Neural crest cell (in vitro differentiated cells): ENCODE measurements around the gene FOXRED1. TPM values are rescaled to one million over a fixed set of nuclear protein-coding genes. Genes with fewer than 3 reads are reported as not detected.
A peak's percentile ranks its signal among the peaks of the same experiment; 100 is the strongest.

Experiments
- DNase-seq: peaks from one replicate; pipeline ENCODE4 v3.0.0; 2021; ENCODE audit warnings: low read depth, mixed read lengths, low spot score
- H3K27ac Mint-ChIP-seq: one replicate; pipeline ENCODE4 v1.8.0; 2021; ENCODE audit warnings: mild to moderate bottlenecking, mixed read lengths; ENCODE audit not compliant: unreplicated experiment
- H3K27me3 Mint-ChIP-seq: 2 replicates; pipeline ENCODE4 v1.8.0; 2021; ENCODE audit warnings: low read depth, mild to moderate bottlenecking, mixed read lengths
- H3K36me3 Mint-ChIP-seq: 2 replicates; pipeline ENCODE4 v1.8.0; 2021; ENCODE audit warnings: low read depth, mild to moderate bottlenecking, mixed read lengths
- H3K4me1 Mint-ChIP-seq: 2 replicates; pipeline ENCODE4 v1.8.0; 2021; ENCODE audit warnings: mixed read lengths
- H3K4me3 Mint-ChIP-seq: one replicate; pipeline ENCODE4 v1.8.0; 2021; ENCODE audit warnings: mild to moderate bottlenecking, mixed read lengths
- H3K9me3 Mint-ChIP-seq: 2 replicates; pipeline ENCODE4 v1.8.0; 2021; ENCODE audit warnings: mixed read lengths
- CTCF ChIP-seq: fragments of 200-600 bp; sonication (generic); conservative IDR thresholded peaks from 2 replicates; pipeline ENCODE4 v1.5.0; 2021; ENCODE audit warnings: antibody characterized with exemption, mild to moderate bottlenecking
- total RNA-seq: library from RNA; stranded (reverse); gene quantifications from 2 replicates; pipeline ENCODE4 v1.2.1, GENCODE V29; 2021

FOXRED1 gene
- total RNA-seq, 1 donor from 2014 or later = 55.0 TPM

- H3K27me3 Mint-ChIP-seq = no peaks in the 10 kb centered on the region
- H3K4me3 Mint-ChIP-seq = no peak overlapping the region
- no peaks in the 10 kb centered on the region for H3K9me3 Mint-ChIP-seq
- DNase-seq = no peak
- H3K27ac Mint-ChIP-seq = no peak overlapping the region
- peaks cover 12% of the 10 kb centered on the region for H3K36me3 Mint-ChIP-seq
- H3K4me1 Mint-ChIP-seq = peaks cover 27% of the 10 kb centered on the region
- no peak for TF ChIP-seq CTCF
Observed at GRCh38 chr11:126319374-126319740, 50.4 kb downstream of the FOXRED1 start.

DNA sequence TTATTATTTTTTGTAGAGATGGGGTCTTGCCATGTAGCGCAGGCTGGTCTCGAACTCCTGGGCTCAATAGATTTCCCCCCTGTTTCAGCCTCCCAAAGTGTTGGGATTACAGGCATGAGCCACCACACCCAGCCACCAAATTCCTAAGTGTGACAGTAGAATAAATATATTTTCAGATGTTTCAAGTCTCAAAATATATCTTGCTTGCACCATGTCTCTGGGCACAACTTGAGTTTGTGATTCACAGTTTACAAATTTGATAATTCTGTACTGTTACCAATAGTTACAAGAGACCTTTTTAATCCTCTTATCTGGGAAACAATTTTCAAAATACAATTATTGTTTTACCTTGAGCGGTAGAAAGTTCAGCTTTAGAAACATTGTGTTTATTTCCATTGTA, 54.0 kb downstream of the FOXRED1 start:
- no peak overlapping the region for H3K27ac Mint-ChIP-seq
- peaks cover 27% of the 10 kb centered on the region for H3K4me1 Mint-ChIP-seq
- DNase-seq = no peak
- H3K27me3 Mint-ChIP-seq = no peaks in the 10 kb centered on the region
- no peak overlapping the region for H3K4me3 Mint-ChIP-seq
- H3K36me3 Mint-ChIP-seq = no peaks in the 10 kb centered on the region
- TF ChIP-seq CTCF = no peak
- H3K9me3 Mint-ChIP-seq = no peaks in the 10 kb centered on the region

GRCh38 chr11:126327281-126328000, 58.5 kb downstream of the FOXRED1 start:
- TF ChIP-seq CTCF = no peak
- Mint-ChIP-seq H3K27me3 (no peaks in the 10 kb centered on the region), H3K27ac (peak overlapping the region; percentile 87), H3K4me3 (no peak overlapping the region), H3K9me3 (no peaks in the 10 kb centered on the region), H3K4me1 (peaks cover 24% of the 10 kb centered on the region), H3K36me3 (no peaks in the 10 kb centered on the region)
- DNase-seq = no peak

Other genes starting within 250 kb of the FOXRED1 start
- 21.3 and 22.1 TPM in 2 replicates for gene CDON, start 206.3 kb upstream of the FOXRED1 start, total RNA-seq
- gene RPUSD4, start 57.5 kb upstream of the FOXRED1 start, total RNA-seq = 45.1 and 45.3 TPM in 2 replicates
- gene FAM118B, start 57.4 kb upstream of the FOXRED1 start, total RNA-seq = 28.4 and 30.1 TPM in 2 replicates
- 70.2 and 74.6 TPM in 2 replicates for gene SRPRA, start 259 bp upstream of the FOXRED1 start, total RNA-seq
- gene TIRAP, start 13.9 kb downstream of the FOXRED1 start, total RNA-seq = 9.7 and 10.6 TPM in 2 replicates
- 22.9 and 23.3 TPM in 2 replicates for gene DCPS, start 34.9 kb downstream of the FOXRED1 start, total RNA-seq
- 22.4 and 23.1 TPM in 2 replicates for gene ST3GAL4, start 86.5 kb downstream of the FOXRED1 start, total RNA-seq